Measurements from ENCODE around the gene LCP2.

GRCh38 chr5:170268153-170268689 is 29.4 kb downstream of the LCP2 start:
- TF ChIP-seq, protein P1, sequence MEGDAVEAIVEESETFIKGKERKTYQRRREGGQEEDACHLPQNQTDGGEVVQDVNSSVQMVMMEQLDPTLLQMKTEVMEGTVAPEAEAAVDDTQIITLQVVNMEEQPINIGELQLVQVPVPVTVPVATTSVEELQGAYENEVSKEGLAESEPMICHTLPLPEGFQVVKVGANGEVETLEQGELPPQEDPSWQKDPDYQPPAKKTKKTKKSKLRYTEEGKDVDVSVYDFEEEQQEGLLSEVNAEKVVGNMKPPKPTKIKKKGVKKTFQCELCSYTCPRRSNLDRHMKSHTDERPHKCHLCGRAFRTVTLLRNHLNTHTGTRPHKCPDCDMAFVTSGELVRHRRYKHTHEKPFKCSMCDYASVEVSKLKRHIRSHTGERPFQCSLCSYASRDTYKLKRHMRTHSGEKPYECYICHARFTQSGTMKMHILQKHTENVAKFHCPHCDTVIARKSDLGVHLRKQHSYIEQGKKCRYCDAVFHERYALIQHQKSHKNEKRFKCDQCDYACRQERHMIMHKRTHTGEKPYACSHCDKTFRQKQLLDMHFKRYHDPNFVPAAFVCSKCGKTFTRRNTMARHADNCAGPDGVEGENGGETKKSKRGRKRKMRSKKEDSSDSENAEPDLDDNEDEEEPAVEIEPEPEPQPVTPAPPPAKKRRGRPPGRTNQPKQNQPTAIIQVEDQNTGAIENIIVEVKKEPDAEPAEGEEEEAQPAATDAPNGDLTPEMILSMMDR (IDR thresholded peaks at IDR 0.05): no peak
- TF ChIP-seq EZH2phosphoT487 (IDR thresholded peaks at IDR 0.05): no peak
